H1 (cell line): ENCODE results near the gene C3. TPM values are rescaled to one million over a fixed set of nuclear protein-coding genes. Genes with fewer than 3 reads are reported as not detected.
"Not testable (repeated sequence)": the region's sequence is repeated elsewhere in the genome, so short reads cannot be mapped to it uniquely, and the experiment has no call there.

Source experiments
- CTCF ChIA-PET: fragments of 300-600 bp; sonication (Branson Sonifier 250); formaldehyde crosslinking; loops from one replicate; lab custom pipeline; 2021; ENCODE audit not compliant: partially characterized antibody; lab: Charles Lee
- POLR2A ChIA-PET: fragments of 300-600 bp; sonication (Branson Sonifier 250); formaldehyde crosslinking; loops from one replicate; lab custom pipeline; 2021; ENCODE audit warnings: inconsistent platforms; ENCODE audit not compliant: partially characterized antibody; lab: Charles Lee
- DNase-seq, 2 experiments: peaks; one replicate each; pipeline versions ENCODE4 v3.0.0 to v3.0.0-alpha.2; 2010 to 2022; ENCODE audit warnings: low spot score in 2 of 2, low read depth in 1 of 2, mixed read lengths in 1 of 2
- FAIRE-seq: peaks from 2 replicates; lab custom pipeline; 2011; peaks lifted over from hg19 to GRCh38; lab: Jason Lieb, UNC
- H2AFZ ChIP-seq: 2 replicates; pipeline ENCODE4 v1.8.1; 2012; ENCODE audit warnings: low read length, inconsistent platforms
- H2AK5ac ChIP-seq: 2 replicates; pipeline ENCODE4 v1.6.1; 2013; ENCODE audit warnings: low read depth, low read length
- H2BK120ac ChIP-seq: replicated peaks from 2 replicates; pipeline ENCODE3; 2013; ENCODE audit warnings: low read depth, low read length, inconsistent platforms
- H2BK12ac ChIP-seq: 2 replicates; pipeline ENCODE4 v1.6.1; 2013; ENCODE audit warnings: low read depth, low read length
- H2BK15ac ChIP-seq: 2 replicates; pipeline ENCODE4 v1.6.1; 2013; ENCODE audit warnings: low read length
- H2BK20ac ChIP-seq: 2 replicates; pipeline ENCODE4 v1.6.1; 2013; ENCODE audit warnings: low read length
- H2BK5ac ChIP-seq: 2 replicates; pipeline ENCODE4 v1.6.1; 2013; ENCODE audit warnings: low read depth, low read length
- H3K14ac ChIP-seq: 2 replicates; pipeline ENCODE4 v1.6.1; 2013; ENCODE audit warnings: inconsistent platforms; ENCODE audit not compliant: insufficient read length
- H3K18ac ChIP-seq: 2 replicates; pipeline ENCODE4 v1.6.1; 2013; ENCODE audit warnings: low read length; ENCODE audit errors: extremely low read depth
- H3K23ac ChIP-seq: 2 replicates; pipeline ENCODE4 v1.6.1; 2013; ENCODE audit warnings: inconsistent platforms; ENCODE audit not compliant: insufficient read length
- H3K23me2 ChIP-seq: 2 replicates; pipeline ENCODE4 v1.6.1; 2013; ENCODE audit warnings: low read depth, low read length
- H3K27ac ChIP-seq: 2 replicates; pipeline ENCODE4 v1.6.1; 2011; ENCODE audit warnings: low read depth, low read length, inconsistent platforms
- H3K27me3 ChIP-seq, 4 experiments: replicated peaks in 1 of 4; 1 replicate in 1 of 4; 2 replicates in 3 of 4; pipeline versions ENCODE4 v1.6.1 to v1.8.1; 2011 to 2013; ENCODE audit warnings: low read length in 3 of 4, mild to moderate bottlenecking in 3 of 4, inconsistent platforms in 2 of 4, mixed read lengths in 2 of 4, moderate library complexity in 1 of 4; ENCODE audit not compliant: control insufficient read depth in 3 of 4, insufficient read depth in 3 of 4; ENCODE audit errors: extremely low read depth in 1 of 4
- H3K36me3 ChIP-seq, 4 experiments: 2 replicates each; pipeline versions ENCODE4 v1.6.1 to v1.8.1; 2011 to 2013; ENCODE audit warnings: mild to moderate bottlenecking in 4 of 4, low read length in 3 of 4, moderate library complexity in 2 of 4, control low read depth in 1 of 4, inconsistent platforms in 1 of 4; ENCODE audit not compliant: insufficient read depth in 4 of 4, control insufficient read depth in 2 of 4
- H3K4ac ChIP-seq: replicated peaks from 2 replicates; pipeline ENCODE3; 2013; ENCODE audit warnings: low read length, low read depth, mixed read lengths, inconsistent platforms; ENCODE audit not compliant: insufficient read length
- H3K4me1 ChIP-seq, 4 experiments: replicated peaks in 1 of 4; 1 replicate in 1 of 4; 2 replicates in 3 of 4; pipeline versions ENCODE4 v1.6.1 to v1.8.1; 2011 to 2013; ENCODE audit warnings: low read length in 3 of 4, inconsistent platforms in 2 of 4, mixed read lengths in 1 of 4; ENCODE audit not compliant: insufficient read depth in 4 of 4, control insufficient read depth in 3 of 4
- H3K4me2 ChIP-seq, 2 experiments: 2 replicates each; pipeline versions ENCODE4 v1.6.1 to v1.8.1; 2011 to 2013; ENCODE audit warnings: low read depth in 2 of 2, low read length in 2 of 2, control low read depth in 1 of 2, inconsistent platforms in 1 of 2, mild to moderate bottlenecking in 1 of 2; ENCODE audit not compliant: insufficient read depth in 1 of 2
- H3K4me3 ChIP-seq, 4 experiments: fragments of 200-600, 300-600 bp in 1 of 4; sonication (generic), shearing (Covaris generic), sonication (Bioruptor Twin) in 1 of 4; 2 replicates each; pipeline versions ENCODE4 v1.5.1 to v1.8.1; 2011 to 2016; ENCODE audit warnings: low read length in 4 of 4, low read depth in 3 of 4, control low read depth in 2 of 4, inconsistent platforms in 2 of 4, mild to moderate bottlenecking in 2 of 4, mixed read lengths in 1 of 4, moderate library complexity in 1 of 4; ENCODE audit not compliant: insufficient read depth in 2 of 4; ENCODE audit errors: extremely low read depth in 1 of 4
- H3K56ac ChIP-seq: replicated peaks from 2 replicates; pipeline ENCODE3; 2013; ENCODE audit warnings: low read depth, mild to moderate bottlenecking, mixed read lengths, low read length, inconsistent platforms; ENCODE audit not compliant: insufficient read length
- H3K79me1 ChIP-seq: 2 replicates; pipeline ENCODE4 v1.6.1; 2013; ENCODE audit warnings: low read depth, low read length, control low read depth
- H3K79me2 ChIP-seq, 2 experiments: 2 replicates each; pipeline versions ENCODE4 v1.6.1 to v1.8.1; 2012 to 2013; ENCODE audit warnings: low read length in 2 of 2, mild to moderate bottlenecking in 2 of 2, inconsistent platforms in 1 of 2; ENCODE audit not compliant: insufficient read depth in 2 of 2, control insufficient read depth in 1 of 2
- H3K9ac ChIP-seq, 4 experiments: replicated peaks in 1 of 4; 1 replicate in 1 of 4; 2 replicates in 3 of 4; pipeline versions ENCODE4 v1.6.1 to v1.8.1; 2011 to 2013; ENCODE audit warnings: low read depth in 3 of 4, low read length in 3 of 4, control low read depth in 2 of 4, mild to moderate bottlenecking in 2 of 4, moderate library complexity in 2 of 4, inconsistent platforms in 1 of 4; ENCODE audit errors: extremely low read depth in 1 of 4
- H3K9me3 ChIP-seq, 2 experiments: 2 replicates each; pipeline versions ENCODE4 v1.6.1 to v1.8.1; 2012 to 2013; ENCODE audit warnings: mild to moderate bottlenecking in 2 of 2, moderate library complexity in 2 of 2, control low read depth in 1 of 2, inconsistent platforms in 1 of 2, low read depth in 1 of 2, low read length in 1 of 2, mixed read lengths in 1 of 2; ENCODE audit not compliant: insufficient read depth in 2 of 2
- H4K20me1 ChIP-seq, 2 experiments: replicated peaks in 1 of 2; 2 replicates each; pipeline versions ENCODE3 to v1.8.1; 2011 to 2013; ENCODE audit warnings: inconsistent platforms in 2 of 2, low read length in 2 of 2, mild to moderate bottlenecking in 1 of 2; ENCODE audit not compliant: insufficient read depth in 2 of 2, control insufficient read depth in 1 of 2
- H4K5ac ChIP-seq: 2 replicates; pipeline ENCODE4 v1.6.1; 2013; ENCODE audit warnings: low read length, low read depth, mixed read lengths, inconsistent platforms; ENCODE audit not compliant: insufficient read length
- H4K8ac ChIP-seq: 2 replicates; pipeline ENCODE4 v1.8.0; 2013; ENCODE audit warnings: mild to moderate bottlenecking, moderate library complexity, low read length, inconsistent platforms; ENCODE audit not compliant: insufficient read depth; ENCODE audit errors: extremely low read depth
- H4K91ac ChIP-seq: replicated peaks from 2 replicates; pipeline ENCODE3; 2013; ENCODE audit warnings: low read length, mixed read lengths, inconsistent platforms; ENCODE audit not compliant: insufficient read length
- WGBS, 2 experiments: shearing (Covaris generic) in 1 of 2; methylation state at CpG; one replicate each; pipeline versions ENCODE4 v1.1.6 to v1.1.7; 2013 to 2015; ENCODE audit warnings: low lambda C conversion rate in 2 of 2, mixed read lengths in 2 of 2, inconsistent platforms in 1 of 2, low coverage in 1 of 2, missing lambda C conversion rate in 1 of 2; ENCODE audit not compliant: insufficient replicate concordance in 2 of 2, insufficient coverage in 1 of 2, insufficient read length in 1 of 2; ENCODE audit errors: extremely low coverage in 1 of 2, missing lambda C conversion rate in 1 of 2; 5-methylcytosine and 5-hydroxymethylcytosine counted together
- polyA plus RNA-seq, 7 experiments: library from polyadenylated mRNA; depleted of rRNA in 3 of 7; stranded (reverse) in 5 of 7; unstranded in 2 of 7; fragments of >200 nt in 5 of 7; fragments of 200-250 nt in 2 of 7; gene quantifications; 1 replicate in 5 of 7; 2 replicates in 1 of 7; 4 replicates in 1 of 7; pipeline versions ENCODE4 v1.2.1 to v1.2.3, GENCODE V29; 2011 to 2013; ENCODE audit warnings: missing spikeins in 2 of 7, mixed read lengths in 2 of 7
- total RNA-seq: library from RNA; stranded (reverse); fragmentation: NEBNext Ultra II Directional; extraction: Animal tissue kit (Norgen Biotek cat#: 25700); gene quantifications from 2 replicates; pipeline ENCODE4 v1.2.1, GENCODE V29; 2021

Gene C3
- total and polyA plus RNA-seq, 2 of the 8 experiments (the other 6 are each of a cell fraction or from before 2014, with no cell fraction given), result 6.4 to 12.8 TPM

- H2BK12ac ChIP-seq, FAIRE-seq, H4K8ac ChIP-seq, H2BK15ac ChIP-seq, H4K91ac ChIP-seq, H4K20me1 ChIP-seq, H3K56ac ChIP-seq, H3K79me2 ChIP-seq, H3K9ac ChIP-seq, H4K5ac ChIP-seq, H3K36me3 ChIP-seq, H2AFZ ChIP-seq, H3K4me2 ChIP-seq, H2BK120ac ChIP-seq, DNase-seq, H3K14ac ChIP-seq, H2AK5ac ChIP-seq, H3K4ac ChIP-seq, H3K18ac ChIP-seq, H3K23me2 ChIP-seq, H2BK20ac ChIP-seq, H3K27ac ChIP-seq, POLR2A ChIA-PET, H2BK5ac ChIP-seq, H3K79me1 ChIP-seq, H3K4me3 ChIP-seq, H3K4me1 ChIP-seq, H3K23ac ChIP-seq, H3K27me3 ChIP-seq: not testable (repeated sequence)
- peaks cover 9 to 27% of the 10 kb centered on the region in 2 experiments; a peak in 2 of 4 replicates for H3K9me3 ChIP-seq
- CTCF ChIA-PET, result interaction anchor here (0.6 kb wide), 1 partner anchor 363 kb away, joined by 3 read pairs; no protein-coding TSS in a partner anchor
- WGBS, 2 experiments, result 86% methylated on average over 9 of the region's 9 CpGs; no CpG with 5 or more reads in 1 of the 2 experiments
Observed at GRCh38 chr19:6640333-6640732, 80.1 kb downstream of the C3 start.
